HEK293 (cell line): Measurements from ENCODE around the gene VWF.

Experiments
- CTCF ChIA-PET: fragments of 350-600 bp; formaldehyde crosslinking; extraction: SDS; loops from one replicate; lab custom pipeline; 2021; ENCODE audit warnings: antibody characterized with exemption; lab: Yijun Ruan, JAX
- POLR2A ChIA-PET: fragments of 300-600 bp; formaldehyde crosslinking; extraction: SDS; loops from one replicate; lab custom pipeline; 2020; ENCODE audit warnings: antibody characterized with exemption, inconsistent platforms; lab: Yijun Ruan, JAX
- H3K27ac ChIP-seq: fragments of 200-500 bp; sonication (Bioruptor generic); 2 replicates; pipeline ENCODE4 v1.5.1; 2014; ENCODE audit warnings: low read depth, low read length, control low read depth, inconsistent platforms; ENCODE audit errors: extremely low read depth
- H3K36me3 ChIP-seq, 2 experiments: fragments of 200-500 bp in 1 of 2; sonication (Bioruptor generic) in 1 of 2; 1 replicate in 1 of 2; 2 replicates in 1 of 2; pipeline ENCODE4 v1.5.1; 2014 to 2017; ENCODE audit warnings: inconsistent platforms in 2 of 2, low read length in 2 of 2; ENCODE audit not compliant: control insufficient read depth in 2 of 2, insufficient read depth in 1 of 2
- H3K4me1 ChIP-seq: fragments of 200-500 bp; sonication (Bioruptor generic); 2 replicates; pipeline ENCODE4 v1.5.1; 2014; ENCODE audit warnings: mild to moderate bottlenecking, low read length, inconsistent platforms; ENCODE audit not compliant: control insufficient read depth, insufficient read depth
- H3K4me3 ChIP-seq: 2 replicates; pipeline ENCODE4 v1.5.1; 2011; ENCODE audit warnings: low read depth, mild to moderate bottlenecking, control low read depth, low read length, moderate library complexity
- H3K9me3 ChIP-seq: fragments of 200-500 bp; sonication (Bioruptor generic); 2 replicates; pipeline ENCODE4 v1.5.1; 2014; ENCODE audit warnings: low read depth, low read length, inconsistent platforms; ENCODE audit not compliant: control insufficient read depth, insufficient read depth
- SP3 ChIP-seq: fragments of 450-650 bp; formaldehyde crosslinking; IDR thresholded peaks from 2 replicates; pipeline ENCODE4 v1.5.1; 2016; ENCODE audit warnings: missing biosample characterization, missing genetic modification characterization
- ZBTB1 ChIP-seq: fragments of 450-650 bp; formaldehyde crosslinking; IDR thresholded peaks from 2 replicates; pipeline ENCODE4 v1.5.1; 2016; ENCODE audit warnings: missing biosample characterization, missing genetic modification characterization
- ZBTB7A ChIP-seq: fragments of 450-650 bp; formaldehyde crosslinking; IDR thresholded peaks from 2 replicates; pipeline ENCODE4 v1.5.1; 2016; ENCODE audit warnings: low read depth, missing biosample characterization, missing genetic modification characterization
- ZFP37 ChIP-seq: fragments of 450-650 bp; formaldehyde crosslinking; IDR thresholded peaks from 2 replicates; pipeline ENCODE4 v1.5.1; 2016; ENCODE audit warnings: missing biosample characterization, missing genetic modification characterization
- ZNF114 ChIP-seq: fragments of 450-650 bp; formaldehyde crosslinking; IDR thresholded peaks from 2 replicates; pipeline ENCODE4 v1.5.0; 2017; ENCODE audit warnings: missing biosample characterization, missing genetic modification characterization
- ZNF133 ChIP-seq: fragments of 450-650 bp; formaldehyde crosslinking; IDR thresholded peaks from 2 replicates; pipeline ENCODE4 v1.5.1; 2016; ENCODE audit warnings: missing biosample characterization, missing genetic modification characterization
- ZNF146 ChIP-seq: fragments of 450-650 bp; formaldehyde crosslinking; IDR thresholded peaks from 2 replicates; pipeline ENCODE4 v1.5.1; 2016; ENCODE audit warnings: missing biosample characterization, missing genetic modification characterization
- ZNF214 ChIP-seq: fragments of 450-650 bp; formaldehyde crosslinking; IDR thresholded peaks from 2 replicates; pipeline ENCODE4 v1.5.1; 2017; ENCODE audit warnings: missing biosample characterization, mild to moderate bottlenecking, missing genetic modification characterization, borderline replicate concordance
- ZNF221 ChIP-seq: fragments of 450-650 bp; formaldehyde crosslinking; IDR thresholded peaks from 2 replicates; pipeline ENCODE4 v1.5.1; 2017; ENCODE audit warnings: missing biosample characterization, missing genetic modification characterization, borderline replicate concordance
- ZNF274 ChIP-seq, 2 experiments: fragments of 200-500 bp in 1 of 2; fragments of 450-650 bp in 1 of 2; sonication (Bioruptor generic) in 1 of 2; formaldehyde crosslinking in 1 of 2; IDR thresholded peaks; 2 replicates each; pipeline versions ENCODE4 v1.5.1 to v1.6.1; 2014 to 2016; ENCODE audit warnings: borderline replicate concordance in 1 of 2, inconsistent platforms in 1 of 2, low read length in 1 of 2, missing biosample characterization in 1 of 2, missing genetic modification characterization in 1 of 2
- ZNF324 ChIP-seq: fragments of 450-650 bp; formaldehyde crosslinking; IDR thresholded peaks from 2 replicates; pipeline ENCODE4 v1.5.1; 2016; ENCODE audit warnings: missing biosample characterization, missing genetic modification characterization
- ZNF354C ChIP-seq: fragments of 450-650 bp; formaldehyde crosslinking; IDR thresholded peaks from 2 replicates; pipeline ENCODE4 v1.5.1; 2016; ENCODE audit warnings: missing biosample characterization, missing genetic modification characterization, low read depth, borderline replicate concordance
- ZNF510 ChIP-seq: fragments of 450-650 bp; formaldehyde crosslinking; IDR thresholded peaks from 2 replicates; pipeline ENCODE4 v1.5.1; 2018; ENCODE audit warnings: mild to moderate bottlenecking, missing genetic modification characterization, missing biosample characterization; ENCODE audit not compliant: insufficient replicate concordance
- ZNF654 ChIP-seq: fragments of 450-650 bp; formaldehyde crosslinking; IDR thresholded peaks from 2 replicates; pipeline ENCODE4 v1.5.1; 2016; ENCODE audit warnings: low read depth, missing biosample characterization, missing genetic modification characterization
- ZNF660 ChIP-seq: fragments of 450-650 bp; IDR thresholded peaks from 2 replicates; pipeline ENCODE4 v1.5.1; 2018; ENCODE audit warnings: missing biosample characterization, mild to moderate bottlenecking, missing genetic modification characterization
- ZNF677 ChIP-seq: fragments of 450-650 bp; IDR thresholded peaks from 2 replicates; pipeline ENCODE4 v1.5.0; 2018; ENCODE audit warnings: missing biosample characterization, mild to moderate bottlenecking, missing genetic modification characterization, moderate library complexity
- ZNF701 ChIP-seq: fragments of 450-650 bp; formaldehyde crosslinking; IDR thresholded peaks from 2 replicates; pipeline ENCODE4 v1.5.1; 2016; ENCODE audit warnings: missing biosample characterization, missing genetic modification characterization
- ZNF747 ChIP-seq: fragments of 450-650 bp; formaldehyde crosslinking; IDR thresholded peaks from 2 replicates; pipeline ENCODE4 v1.5.1; 2016; ENCODE audit warnings: missing biosample characterization, missing genetic modification characterization
- ZNF791 ChIP-seq: fragments of 450-650 bp; formaldehyde crosslinking; IDR thresholded peaks from 2 replicates; pipeline ENCODE4 v1.5.1; 2016; ENCODE audit warnings: missing biosample characterization, missing genetic modification characterization
- TF ChIP-seq, protein P1 (sequence below): fragments of 450-650 bp; formaldehyde crosslinking; IDR thresholded peaks from 2 replicates; pipeline ENCODE4 v1.5.1; 2016; ENCODE audit warnings: missing biosample characterization, missing genetic modification characterization
- TF ChIP-seq, protein P2 (sequence below): fragments of 450-650 bp; formaldehyde crosslinking; IDR thresholded peaks from 2 replicates; pipeline ENCODE4 v1.5.1; 2016; ENCODE audit warnings: missing biosample characterization, missing genetic modification characterization
- TF ChIP-seq, protein P3 (sequence below): IDR thresholded peaks from 2 replicates; pipeline ENCODE4 v1.6.1; 2011; ENCODE audit warnings: mild to moderate bottlenecking, low read depth, low read length, borderline replicate concordance
- TF ChIP-seq, protein P4 (sequence below): fragments of 450-650 bp; formaldehyde crosslinking; IDR thresholded peaks from 2 replicates; pipeline ENCODE4 v1.5.1; 2016; ENCODE audit warnings: missing biosample characterization, missing genetic modification characterization
- TF ChIP-seq, protein P5 (sequence below): fragments of 450-650 bp; formaldehyde crosslinking; IDR thresholded peaks from 2 replicates; pipeline ENCODE4 v1.5.1; 2016; ENCODE audit warnings: missing biosample characterization, missing genetic modification characterization

VWF gene

DNA sequence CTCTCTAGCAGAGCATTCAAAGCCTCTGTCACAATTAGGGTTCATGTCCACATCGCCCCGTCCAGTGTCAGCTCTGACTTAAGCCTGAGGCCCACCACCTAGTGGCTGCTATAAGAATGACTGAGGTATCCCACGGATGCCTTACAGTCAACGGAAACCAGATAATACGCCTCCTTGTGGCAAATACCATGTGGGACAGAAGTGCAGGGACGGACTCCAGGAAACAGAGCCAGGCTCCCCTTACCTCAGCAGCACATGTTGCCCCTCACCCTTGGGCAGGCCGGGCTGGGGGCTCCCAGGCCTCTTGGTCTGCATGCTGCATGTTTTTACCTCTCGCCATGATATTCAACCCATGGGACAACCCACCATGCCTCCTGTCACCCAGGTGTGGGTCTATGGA, 86.3 kb downstream of the VWF start:
- CTCF ChIA-PET: interaction anchor here (0.5 to 7.7 kb wide), 52 partner anchors 8 to 866 kb away, joined by 3 to 349 read pairs (median 4); no protein-coding TSS in a partner anchor
- POLR2A ChIA-PET: interaction anchor here (1.0 kb wide), 1 partner anchor 50 kb away, joined by 6 read pairs; no protein-coding TSS in a partner anchor
- no peak for TF ChIP-seq ZNF214 (tag by site-specific recombination)
- TF ChIP-seq ZNF654: peak; percentile 72
- TF ChIP-seq, protein P1, sequence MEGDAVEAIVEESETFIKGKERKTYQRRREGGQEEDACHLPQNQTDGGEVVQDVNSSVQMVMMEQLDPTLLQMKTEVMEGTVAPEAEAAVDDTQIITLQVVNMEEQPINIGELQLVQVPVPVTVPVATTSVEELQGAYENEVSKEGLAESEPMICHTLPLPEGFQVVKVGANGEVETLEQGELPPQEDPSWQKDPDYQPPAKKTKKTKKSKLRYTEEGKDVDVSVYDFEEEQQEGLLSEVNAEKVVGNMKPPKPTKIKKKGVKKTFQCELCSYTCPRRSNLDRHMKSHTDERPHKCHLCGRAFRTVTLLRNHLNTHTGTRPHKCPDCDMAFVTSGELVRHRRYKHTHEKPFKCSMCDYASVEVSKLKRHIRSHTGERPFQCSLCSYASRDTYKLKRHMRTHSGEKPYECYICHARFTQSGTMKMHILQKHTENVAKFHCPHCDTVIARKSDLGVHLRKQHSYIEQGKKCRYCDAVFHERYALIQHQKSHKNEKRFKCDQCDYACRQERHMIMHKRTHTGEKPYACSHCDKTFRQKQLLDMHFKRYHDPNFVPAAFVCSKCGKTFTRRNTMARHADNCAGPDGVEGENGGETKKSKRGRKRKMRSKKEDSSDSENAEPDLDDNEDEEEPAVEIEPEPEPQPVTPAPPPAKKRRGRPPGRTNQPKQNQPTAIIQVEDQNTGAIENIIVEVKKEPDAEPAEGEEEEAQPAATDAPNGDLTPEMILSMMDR (tag by site-specific recombination): peak; percentile 68
- peak; percentile 29; the same call in 1 of the 2 replicates for TF ChIP-seq ZNF660 (tag by site-specific recombination)
- TF ChIP-seq ZNF747 (tag by site-specific recombination): no peak
- TF ChIP-seq, protein P2, sequence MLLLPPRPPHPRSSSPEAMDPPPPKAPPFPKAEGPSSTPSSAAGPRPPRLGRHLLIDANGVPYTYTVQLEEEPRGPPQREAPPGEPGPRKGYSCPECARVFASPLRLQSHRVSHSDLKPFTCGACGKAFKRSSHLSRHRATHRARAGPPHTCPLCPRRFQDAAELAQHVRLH (tag by site-specific recombination): peak; percentile 81; the same call in 1 of the 2 replicates

DNA sequence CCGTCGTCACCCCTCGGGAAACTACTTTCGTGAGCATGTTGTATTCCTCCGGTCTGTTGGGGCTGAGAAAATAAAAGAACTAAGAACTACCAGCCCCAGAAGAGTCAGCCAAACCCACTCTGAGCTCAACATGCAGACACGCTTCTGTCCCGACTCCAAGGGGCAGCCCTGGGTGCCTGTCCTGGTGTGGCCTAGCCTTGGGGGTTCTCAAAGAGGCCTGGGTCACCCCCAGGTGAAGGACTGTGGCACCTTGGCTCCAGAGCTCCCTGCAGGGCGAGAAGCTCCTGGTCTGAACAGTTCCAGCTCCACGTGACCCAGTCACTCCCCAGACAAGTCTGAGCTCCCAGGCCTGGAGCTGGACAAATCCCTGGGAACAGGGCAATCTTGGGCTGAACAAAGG, 87.0 kb downstream of the VWF start:
- CTCF ChIA-PET: interaction anchor here (0.5 to 7.7 kb wide), 50 partner anchors 9 to 865 kb away, joined by 3 to 349 read pairs (median 4); no protein-coding TSS in a partner anchor
- H3K4me3 ChIP-seq: no peak overlapping the region
- no peaks in the 10 kb centered on the region for H3K4me1 ChIP-seq
- POLR2A ChIA-PET: interaction anchor here (1.0 kb wide), 1 partner anchor 49 kb away, joined by 6 read pairs; no protein-coding TSS in a partner anchor
- no peaks in the 10 kb centered on the region for H3K9me3 ChIP-seq
- TF ChIP-seq, protein P3, sequence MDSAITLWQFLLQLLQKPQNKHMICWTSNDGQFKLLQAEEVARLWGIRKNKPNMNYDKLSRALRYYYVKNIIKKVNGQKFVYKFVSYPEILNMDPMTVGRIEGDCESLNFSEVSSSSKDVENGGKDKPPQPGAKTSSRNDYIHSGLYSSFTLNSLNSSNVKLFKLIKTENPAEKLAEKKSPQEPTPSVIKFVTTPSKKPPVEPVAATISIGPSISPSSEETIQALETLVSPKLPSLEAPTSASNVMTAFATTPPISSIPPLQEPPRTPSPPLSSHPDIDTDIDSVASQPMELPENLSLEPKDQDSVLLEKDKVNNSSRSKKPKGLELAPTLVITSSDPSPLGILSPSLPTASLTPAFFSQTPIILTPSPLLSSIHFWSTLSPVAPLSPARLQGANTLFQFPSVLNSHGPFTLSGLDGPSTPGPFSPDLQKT: no peak
- TF ChIP-seq, protein P4, sequence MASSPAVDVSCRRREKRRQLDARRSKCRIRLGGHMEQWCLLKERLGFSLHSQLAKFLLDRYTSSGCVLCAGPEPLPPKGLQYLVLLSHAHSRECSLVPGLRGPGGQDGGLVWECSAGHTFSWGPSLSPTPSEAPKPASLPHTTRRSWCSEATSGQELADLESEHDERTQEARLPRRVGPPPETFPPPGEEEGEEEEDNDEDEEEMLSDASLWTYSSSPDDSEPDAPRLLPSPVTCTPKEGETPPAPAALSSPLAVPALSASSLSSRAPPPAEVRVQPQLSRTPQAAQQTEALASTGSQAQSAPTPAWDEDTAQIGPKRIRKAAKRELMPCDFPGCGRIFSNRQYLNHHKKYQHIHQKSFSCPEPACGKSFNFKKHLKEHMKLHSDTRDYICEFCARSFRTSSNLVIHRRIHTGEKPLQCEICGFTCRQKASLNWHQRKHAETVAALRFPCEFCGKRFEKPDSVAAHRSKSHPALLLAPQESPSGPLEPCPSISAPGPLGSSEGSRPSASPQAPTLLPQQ (tag by site-specific recombination): no peak
- TF ChIP-seq ZNF274 (IDR thresholded peaks at IDR 0.05; ENCODE audit: low read length) (no peak), ZNF274 (tag by site-specific recombination; IDR thresholded peaks at IDR 0.05; ENCODE audit: borderline replicate concordance) (no peak), ZBTB7A (tag by site-specific recombination) (no peak)
- TF ChIP-seq, protein P2 (tag by site-specific recombination): no peak
- no peak overlapping the region for H3K27ac ChIP-seq
- no peaks in the 10 kb centered on the region for H3K36me3 ChIP-seq

More for the DNA sequence above, 86.3 kb downstream of the VWF start:
- no peak overlapping the region for H3K27ac ChIP-seq
- H3K36me3 ChIP-seq: no peaks in the 10 kb centered on the region
- H3K9me3 ChIP-seq: no peaks in the 10 kb centered on the region
- no peak overlapping the region for H3K4me3 ChIP-seq
- no peaks in the 10 kb centered on the region for H3K4me1 ChIP-seq

DNA sequence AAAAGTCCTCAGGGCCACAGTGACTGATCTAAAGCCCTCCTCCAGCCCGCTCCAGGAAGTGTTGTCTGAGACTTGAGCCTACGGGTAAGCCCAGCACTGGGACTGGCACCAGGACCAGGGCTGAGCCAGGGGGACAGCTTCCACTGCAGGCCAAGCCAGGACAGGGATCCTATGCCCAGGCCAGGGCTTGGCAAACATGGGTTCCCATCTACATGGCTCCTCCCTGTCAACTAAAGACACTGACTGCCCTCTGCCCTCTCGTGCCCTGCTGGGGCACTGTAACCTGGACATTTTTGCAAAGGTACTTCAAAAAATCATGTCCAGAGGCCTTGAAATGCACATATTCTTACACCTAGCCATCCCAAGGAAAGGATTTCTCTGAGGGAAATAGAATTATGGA, 88.0 kb downstream of the VWF start:
- CTCF ChIA-PET: interaction anchor here (0.6 to 7.7 kb wide), 4 partner anchors 8 to 251 kb away, joined by 3 to 349 read pairs (median 24); no protein-coding TSS in a partner anchor
- POLR2A ChIA-PET: no interaction called here
- Histone ChIP-seq H3K4me1 (no peaks in the 10 kb centered on the region), H3K36me3 (no peaks in the 10 kb centered on the region), H3K4me3 (no peak overlapping the region), H3K9me3 (no peaks in the 10 kb centered on the region), H3K27ac (no peak overlapping the region)
- TF ChIP-seq ZNF791 (tag by site-specific recombination) (no peak), ZNF701 (tag by site-specific recombination) (no peak), ZNF354C (no peak), ZFP37 (tag by site-specific recombination) (no peak), ZNF677 (tag by site-specific recombination) (no peak), ZNF114 (tag by site-specific recombination) (no peak), ZNF324 (tag by site-specific recombination) (no peak), ZNF510 (tag by site-specific recombination) (no peak), SP3 (no peak), ZNF146 (tag by site-specific recombination) (no peak), ZNF133 (tag by site-specific recombination) (no peak), ZBTB1 (tag by site-specific recombination) (no peak), ZNF221 (no peak)
- TF ChIP-seq, protein P5, sequence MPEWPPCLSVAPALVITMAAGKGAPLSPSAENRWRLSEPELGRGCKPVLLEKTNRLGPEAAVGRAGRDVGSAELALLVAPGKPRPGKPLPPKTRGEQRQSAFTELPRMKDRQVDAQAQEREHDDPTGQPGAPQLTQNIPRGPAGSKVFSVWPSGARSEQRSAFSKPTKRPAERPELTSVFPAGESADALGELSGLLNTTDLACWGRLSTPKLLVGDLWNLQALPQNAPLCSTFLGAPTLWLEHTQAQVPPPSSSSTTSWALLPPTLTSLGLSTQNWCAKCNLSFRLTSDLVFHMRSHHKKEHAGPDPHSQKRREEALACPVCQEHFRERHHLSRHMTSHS (tag by site-specific recombination): no peak
